WTC11 (cell line): ENCODE results near the gene KRT14.

Experiments
- ATF1 ChIP-seq: sonication (generic); formaldehyde crosslinking; IDR thresholded peaks from 2 replicates; pipeline ENCODE4 v1.8.1; 2023; ENCODE audit warnings: mild to moderate bottlenecking, moderate library complexity, missing genetic modification reagents
- RELA ChIP-seq: sonication (generic); formaldehyde crosslinking; IDR thresholded peaks from 2 replicates; pipeline ENCODE4 v1.8.1; 2022; ENCODE audit warnings: missing genetic modification reagents, mild to moderate bottlenecking, borderline replicate concordance
- ZNF416 ChIP-seq: fragments of 250-450 bp; sonication (Bioruptor Pico); IDR thresholded peaks from 2 replicates; pipeline ENCODE4 v1.9.0; 2021; ENCODE audit warnings: mild to moderate bottlenecking, inconsistent platforms
- TF ChIP-seq, protein P1 (sequence below): fragments of 250-450 bp; sonication (Bioruptor Pico); IDR thresholded peaks from 2 replicates; pipeline ENCODE4 v1.8.0; 2021; ENCODE audit warnings: mild to moderate bottlenecking
- TF ChIP-seq, protein P2 (sequence below): sonication (generic); formaldehyde crosslinking; IDR thresholded peaks from 2 replicates; pipeline ENCODE4 v1.8.0; 2022; ENCODE audit warnings: mild to moderate bottlenecking, missing genetic modification reagents
- TF ChIP-seq, protein P3 (sequence below): sonication (generic); formaldehyde crosslinking; IDR thresholded peaks from 2 replicates; pipeline ENCODE4 v1.8.0; 2022; ENCODE audit warnings: mild to moderate bottlenecking, missing genetic modification reagents
- TF ChIP-seq, protein P4 (sequence below): fragments of 200-600 bp; IDR thresholded peaks from 2 replicates; pipeline ENCODE4 v1.8.0; 2022; ENCODE audit warnings: antibody characterized with exemption

DNA sequence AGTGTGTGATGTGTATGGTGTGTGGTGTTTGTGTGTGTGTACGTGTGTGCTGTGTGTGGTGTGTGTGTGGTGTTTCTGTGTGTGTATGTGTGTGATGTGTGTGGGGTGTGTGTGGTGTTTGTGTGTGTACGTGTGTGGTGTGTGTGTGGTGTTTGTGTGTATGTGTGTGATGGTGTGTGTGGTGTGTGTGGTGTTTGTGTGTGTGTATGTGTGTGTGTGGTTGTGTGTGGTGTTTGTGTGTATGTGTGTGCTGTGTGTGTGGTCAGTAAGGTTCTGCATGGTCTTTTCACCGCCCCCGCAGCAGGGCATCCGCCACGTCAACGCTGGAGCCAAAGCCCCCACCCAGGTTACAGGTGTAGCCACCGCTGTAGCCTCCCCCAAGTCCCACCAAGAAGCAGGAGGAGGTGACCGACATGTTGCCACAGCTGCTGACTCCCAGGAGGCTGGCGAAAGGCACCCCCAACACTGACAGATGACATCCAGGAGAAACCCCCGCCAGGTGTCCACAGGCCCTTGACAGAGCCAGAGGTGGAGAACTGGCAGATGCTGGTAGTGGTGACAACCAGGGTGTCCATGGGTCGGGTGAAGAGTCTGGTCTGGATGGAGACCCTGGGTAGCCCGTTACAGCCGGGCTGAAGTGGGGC, 47.0 kb upstream of the KRT14 start:
- TF ChIP-seq, protein P1, sequence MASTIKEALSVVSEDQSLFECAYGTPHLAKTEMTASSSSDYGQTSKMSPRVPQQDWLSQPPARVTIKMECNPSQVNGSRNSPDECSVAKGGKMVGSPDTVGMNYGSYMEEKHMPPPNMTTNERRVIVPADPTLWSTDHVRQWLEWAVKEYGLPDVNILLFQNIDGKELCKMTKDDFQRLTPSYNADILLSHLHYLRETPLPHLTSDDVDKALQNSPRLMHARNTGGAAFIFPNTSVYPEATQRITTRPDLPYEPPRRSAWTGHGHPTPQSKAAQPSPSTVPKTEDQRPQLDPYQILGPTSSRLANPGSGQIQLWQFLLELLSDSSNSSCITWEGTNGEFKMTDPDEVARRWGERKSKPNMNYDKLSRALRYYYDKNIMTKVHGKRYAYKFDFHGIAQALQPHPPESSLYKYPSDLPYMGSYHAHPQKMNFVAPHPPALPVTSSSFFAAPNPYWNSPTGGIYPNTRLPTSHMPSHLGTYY (CRISPR knock-in tag) = no peak
- TF ChIP-seq ZNF416 (CRISPR knock-in tag) (no peak), RELA (CRISPR knock-in tag) (no peak), ATF1 (CRISPR knock-in tag) (no peak)
- TF ChIP-seq, protein P2, sequence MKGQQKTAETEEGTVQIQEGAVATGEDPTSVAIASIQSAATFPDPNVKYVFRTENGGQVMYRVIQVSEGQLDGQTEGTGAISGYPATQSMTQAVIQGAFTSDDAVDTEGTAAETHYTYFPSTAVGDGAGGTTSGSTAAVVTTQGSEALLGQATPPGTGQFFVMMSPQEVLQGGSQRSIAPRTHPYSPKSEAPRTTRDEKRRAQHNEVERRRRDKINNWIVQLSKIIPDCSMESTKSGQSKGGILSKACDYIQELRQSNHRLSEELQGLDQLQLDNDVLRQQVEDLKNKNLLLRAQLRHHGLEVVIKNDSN = no peak
- TF ChIP-seq, protein P3, sequence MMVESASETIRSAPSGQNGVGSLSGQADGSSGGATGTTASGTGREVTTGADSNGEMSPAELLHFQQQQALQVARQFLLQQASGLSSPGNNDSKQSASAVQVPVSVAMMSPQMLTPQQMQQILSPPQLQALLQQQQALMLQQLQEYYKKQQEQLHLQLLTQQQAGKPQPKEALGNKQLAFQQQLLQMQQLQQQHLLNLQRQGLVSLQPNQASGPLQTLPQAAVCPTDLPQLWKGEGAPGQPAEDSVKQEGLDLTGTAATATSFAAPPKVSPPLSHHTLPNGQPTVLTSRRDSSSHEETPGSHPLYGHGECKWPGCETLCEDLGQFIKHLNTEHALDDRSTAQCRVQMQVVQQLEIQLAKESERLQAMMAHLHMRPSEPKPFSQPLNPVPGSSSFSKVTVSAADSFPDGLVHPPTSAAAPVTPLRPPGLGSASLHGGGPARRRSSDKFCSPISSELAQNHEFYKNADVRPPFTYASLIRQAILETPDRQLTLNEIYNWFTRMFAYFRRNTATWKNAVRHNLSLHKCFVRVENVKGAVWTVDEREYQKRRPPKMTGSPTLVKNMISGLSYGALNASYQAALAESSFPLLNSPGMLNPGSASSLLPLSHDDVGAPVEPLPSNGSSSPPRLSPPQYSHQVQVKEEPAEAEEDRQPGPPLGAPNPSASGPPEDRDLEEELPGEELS (CRISPR knock-in tag) = no peak
- TF ChIP-seq, protein P4, sequence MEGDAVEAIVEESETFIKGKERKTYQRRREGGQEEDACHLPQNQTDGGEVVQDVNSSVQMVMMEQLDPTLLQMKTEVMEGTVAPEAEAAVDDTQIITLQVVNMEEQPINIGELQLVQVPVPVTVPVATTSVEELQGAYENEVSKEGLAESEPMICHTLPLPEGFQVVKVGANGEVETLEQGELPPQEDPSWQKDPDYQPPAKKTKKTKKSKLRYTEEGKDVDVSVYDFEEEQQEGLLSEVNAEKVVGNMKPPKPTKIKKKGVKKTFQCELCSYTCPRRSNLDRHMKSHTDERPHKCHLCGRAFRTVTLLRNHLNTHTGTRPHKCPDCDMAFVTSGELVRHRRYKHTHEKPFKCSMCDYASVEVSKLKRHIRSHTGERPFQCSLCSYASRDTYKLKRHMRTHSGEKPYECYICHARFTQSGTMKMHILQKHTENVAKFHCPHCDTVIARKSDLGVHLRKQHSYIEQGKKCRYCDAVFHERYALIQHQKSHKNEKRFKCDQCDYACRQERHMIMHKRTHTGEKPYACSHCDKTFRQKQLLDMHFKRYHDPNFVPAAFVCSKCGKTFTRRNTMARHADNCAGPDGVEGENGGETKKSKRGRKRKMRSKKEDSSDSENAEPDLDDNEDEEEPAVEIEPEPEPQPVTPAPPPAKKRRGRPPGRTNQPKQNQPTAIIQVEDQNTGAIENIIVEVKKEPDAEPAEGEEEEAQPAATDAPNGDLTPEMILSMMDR = no peak
